ENCODE measurements around the gene PDYN. TPM values are rescaled to one million over a fixed set of nuclear protein-coding genes. Genes with fewer than 3 reads are reported as not detected.

The PDYN gene
- polyA plus RNA-seq, 3 donors: not detected

DNA sequence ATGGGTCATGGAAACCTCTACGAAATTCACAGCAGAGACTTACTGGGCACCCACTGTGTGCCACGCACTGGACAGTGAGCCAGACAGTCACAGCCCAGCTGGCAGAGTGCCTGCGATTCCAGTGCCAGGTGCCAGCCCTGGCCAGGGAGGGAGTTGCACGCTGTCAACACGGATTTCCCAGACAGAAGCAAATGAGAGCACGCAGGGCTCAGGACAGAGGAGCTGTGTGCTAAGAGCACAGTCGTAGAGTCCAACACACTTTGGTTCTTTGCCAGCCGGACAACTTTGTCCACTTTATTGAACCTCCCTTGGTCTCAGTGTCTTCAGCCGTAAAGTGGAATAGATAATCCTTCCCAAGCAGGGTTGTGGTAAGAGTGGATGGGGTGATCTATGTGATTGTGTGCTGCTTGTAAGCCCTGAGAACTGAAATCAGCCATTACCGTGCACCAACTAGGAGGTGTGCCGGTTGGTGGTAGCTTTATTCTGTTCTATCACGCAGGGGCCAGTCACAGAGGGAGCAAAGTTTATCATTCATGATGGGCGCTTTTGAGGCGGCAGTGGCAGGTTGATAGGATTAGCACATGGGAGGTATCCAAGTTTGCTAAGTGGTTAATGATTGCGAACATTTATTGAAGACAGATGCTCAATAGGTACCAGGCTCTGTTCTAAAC, 58.0 kb downstream of the PDYN start:
- H3K4me2 ChIP-seq (replicated peaks; ENCODE audit: extremely low read depth, low read length, poor library complexity, severe bottlenecking): no peak overlapping the region
- Mint-ChIP-seq H3K27me3 (ENCODE audit: low read depth in 3 of 3) (peaks cover 1 to 4% (median 1%) of the 10 kb centered on the region in 3 donors), H3K9me3 (no peaks in the 10 kb centered on the region), H3K36me3 (peaks cover 83 to 94% of the 10 kb centered on the region in 2 donors), H3K4me1 (peaks cover 88% of the 10 kb centered on the region), H3K4me3 (no peak overlapping the region), H3K27ac (peak overlapping the region in 3 of 7 donors; percentile 23 to 81 (median 73))
- no peaks in the 10 kb centered on the region for H3K9me3 ChIP-seq (replicated peaks in 1 of 2; ENCODE audit: control insufficient read depth in 1 of 2, insufficient read depth in 1 of 2, low read length in 2 of 2)
- intact Hi-C loops (cut with micrococcal nuclease): no loop called here
- DNase-seq: no peak
- H2AFZ ChIP-seq (ENCODE audit: insufficient read depth, low read depth, low read length, poor library complexity, severe bottlenecking): no peak overlapping the region
- 97% methylated on average over 10 of the region's 15 CpGs for WGBS (ENCODE audit: insufficient coverage)
- no peak overlapping the region for H3K4me3 ChIP-seq (replicated peaks in 1 of 3; ENCODE audit: low read depth in 2 of 3, low read length in 3 of 3)
- H4K20me1 ChIP-seq (ENCODE audit: insufficient read depth, low read length): peaks cover 72% of the 10 kb centered on the region
- H3K79me2 ChIP-seq (ENCODE audit: insufficient read depth, low read length): peaks cover 8% of the 10 kb centered on the region
- H3K4me1 ChIP-seq (ENCODE audit: control insufficient read depth in 1 of 2, insufficient read depth in 2 of 2, low read length in 2 of 2): peaks cover 52 to 68% of the 10 kb centered on the region in 2 donors
- H3K36me3 ChIP-seq (replicated peaks in 1 of 2; ENCODE audit: control insufficient read depth in 1 of 2, insufficient read depth in 2 of 2, low read length in 2 of 2): peaks cover 62 to 83% of the 10 kb centered on the region in 2 donors
- H3K27me3 ChIP-seq (ENCODE audit: control insufficient read depth in 2 of 2, insufficient read depth in 2 of 2, low read length in 2 of 2): no peaks in the 10 kb centered on the region
- no peak overlapping the region for H3K9ac ChIP-seq (ENCODE audit: insufficient read depth, low read length, poor library complexity, severe bottlenecking)
- TF ChIP-seq, protein P1, sequence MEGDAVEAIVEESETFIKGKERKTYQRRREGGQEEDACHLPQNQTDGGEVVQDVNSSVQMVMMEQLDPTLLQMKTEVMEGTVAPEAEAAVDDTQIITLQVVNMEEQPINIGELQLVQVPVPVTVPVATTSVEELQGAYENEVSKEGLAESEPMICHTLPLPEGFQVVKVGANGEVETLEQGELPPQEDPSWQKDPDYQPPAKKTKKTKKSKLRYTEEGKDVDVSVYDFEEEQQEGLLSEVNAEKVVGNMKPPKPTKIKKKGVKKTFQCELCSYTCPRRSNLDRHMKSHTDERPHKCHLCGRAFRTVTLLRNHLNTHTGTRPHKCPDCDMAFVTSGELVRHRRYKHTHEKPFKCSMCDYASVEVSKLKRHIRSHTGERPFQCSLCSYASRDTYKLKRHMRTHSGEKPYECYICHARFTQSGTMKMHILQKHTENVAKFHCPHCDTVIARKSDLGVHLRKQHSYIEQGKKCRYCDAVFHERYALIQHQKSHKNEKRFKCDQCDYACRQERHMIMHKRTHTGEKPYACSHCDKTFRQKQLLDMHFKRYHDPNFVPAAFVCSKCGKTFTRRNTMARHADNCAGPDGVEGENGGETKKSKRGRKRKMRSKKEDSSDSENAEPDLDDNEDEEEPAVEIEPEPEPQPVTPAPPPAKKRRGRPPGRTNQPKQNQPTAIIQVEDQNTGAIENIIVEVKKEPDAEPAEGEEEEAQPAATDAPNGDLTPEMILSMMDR (IDR thresholded peaks at IDR 0.05): no peak
- peak overlapping the region in 1 of 2 donors; percentile 59 for H3K27ac ChIP-seq (ENCODE audit: low read depth in 1 of 2, low read length in 2 of 2)

DNA sequence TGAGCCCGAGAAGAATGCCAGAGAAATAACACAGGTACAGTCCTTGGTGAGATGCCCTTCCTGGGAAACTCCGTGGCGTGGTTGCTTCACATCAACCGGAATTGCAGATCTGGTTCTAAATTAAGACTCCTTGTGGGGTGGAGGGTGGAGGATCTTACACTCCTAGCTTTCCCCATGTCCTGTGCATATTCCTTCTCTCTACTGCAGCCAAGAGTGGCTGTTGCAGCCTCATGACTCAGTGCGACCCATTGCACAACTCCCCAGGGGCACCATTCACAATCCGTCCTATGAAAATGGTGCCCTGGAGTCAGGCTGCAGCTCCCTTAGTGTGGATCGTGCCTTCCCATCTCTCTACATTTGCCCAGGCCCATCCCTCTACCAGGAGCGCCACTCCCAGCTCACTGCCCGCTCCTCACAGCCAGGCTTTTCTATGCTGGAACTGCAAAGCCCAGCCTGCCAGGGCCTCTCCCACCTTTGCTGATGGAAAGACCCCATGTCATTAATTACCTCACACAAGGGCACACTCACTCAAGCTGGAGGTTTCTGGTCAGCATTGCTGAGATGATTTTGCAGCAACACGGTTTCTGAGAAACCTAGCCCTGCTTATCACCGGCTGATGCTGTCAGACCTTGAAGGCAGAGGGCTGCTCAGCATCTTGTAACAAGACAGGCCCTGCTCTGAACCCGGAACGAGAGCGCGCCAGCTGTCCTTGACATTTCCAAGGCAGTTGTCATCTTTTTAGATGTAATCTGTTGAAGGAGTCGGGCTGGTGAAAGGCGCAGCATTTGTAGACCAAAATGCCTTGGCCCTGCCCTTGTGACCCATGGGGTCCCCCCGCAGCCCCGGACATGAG, 58.9 kb downstream of the PDYN start:
- Histone ChIP-seq H3K4me2 (replicated peaks; ENCODE audit: extremely low read depth, low read length, poor library complexity, severe bottlenecking) (no peak overlapping the region), H2AFZ (ENCODE audit: insufficient read depth, low read depth, low read length, poor library complexity, severe bottlenecking) (no peak overlapping the region), H3K36me3 (replicated peaks in 1 of 2; ENCODE audit: control insufficient read depth in 1 of 2, insufficient read depth in 2 of 2, low read length in 2 of 2) (peaks cover 69 to 90% of the 10 kb centered on the region in 2 donors), H3K9ac (ENCODE audit: insufficient read depth, low read length, poor library complexity, severe bottlenecking) (no peak overlapping the region), H4K20me1 (ENCODE audit: insufficient read depth, low read length) (peaks cover 80% of the 10 kb centered on the region), H3K27me3 (ENCODE audit: control insufficient read depth in 2 of 2, insufficient read depth in 2 of 2, low read length in 2 of 2) (no peaks in the 10 kb centered on the region), H3K27ac (ENCODE audit: low read depth in 1 of 2, low read length in 2 of 2) (peak overlapping the region; percentile 6 to 59), H3K79me2 (ENCODE audit: insufficient read depth, low read length) (peaks cover 8% of the 10 kb centered on the region), H3K4me3 (replicated peaks in 1 of 3; ENCODE audit: low read depth in 2 of 3, low read length in 3 of 3) (no peak overlapping the region), H3K9me3 (replicated peaks in 1 of 2; ENCODE audit: control insufficient read depth in 1 of 2, insufficient read depth in 1 of 2, low read length in 2 of 2) (no peaks in the 10 kb centered on the region), H3K4me1 (ENCODE audit: control insufficient read depth in 1 of 2, insufficient read depth in 2 of 2, low read length in 2 of 2) (peaks cover 44 to 65% of the 10 kb centered on the region in 2 donors)
- TF ChIP-seq, protein P1 (IDR thresholded peaks at IDR 0.05): no peak
- Mint-ChIP-seq H3K9me3 (no peaks in the 10 kb centered on the region), H3K4me3 (peak overlapping the region in 1 of 2 donors; percentile 37), H3K36me3 (peaks cover 88 to 98% of the 10 kb centered on the region in 2 donors), H3K27ac (peak overlapping the region; percentile 76 to 92 (median 81)), H3K4me1 (peaks cover 82% of the 10 kb centered on the region), H3K27me3 (ENCODE audit: low read depth in 3 of 3) (peaks cover 1 to 5% (median 1%) of the 10 kb centered on the region in 3 donors)
- DNase-seq: peak; percentile 40 to 90 (median 73)
- 59% methylated on average over 7 of the region's 19 CpGs for WGBS (ENCODE audit: insufficient coverage)
- intact Hi-C loops (cut with micrococcal nuclease): loop anchor here in 1 of 2 donors (5.0 kb wide), 1 partner anchor 32 kb away; no protein-coding TSS in a partner anchor
